Inferior parietal cortex (tissue), 1 donor: ENCODE results near the gene TTC21A.
A peak's percentile ranks its signal among the peaks of the same experiment; 100 is the strongest.
"Not testable (repeated sequence)": the region's sequence is repeated elsewhere in the genome, so short reads cannot be mapped to it uniquely, and the experiment has no call there.

Experiments used
- DNase-seq: peaks from one replicate; pipeline ENCODE4 v3.0.0-alpha.2; 2016; ENCODE audit errors: extremely low spot score

TTC21A gene, protein sequence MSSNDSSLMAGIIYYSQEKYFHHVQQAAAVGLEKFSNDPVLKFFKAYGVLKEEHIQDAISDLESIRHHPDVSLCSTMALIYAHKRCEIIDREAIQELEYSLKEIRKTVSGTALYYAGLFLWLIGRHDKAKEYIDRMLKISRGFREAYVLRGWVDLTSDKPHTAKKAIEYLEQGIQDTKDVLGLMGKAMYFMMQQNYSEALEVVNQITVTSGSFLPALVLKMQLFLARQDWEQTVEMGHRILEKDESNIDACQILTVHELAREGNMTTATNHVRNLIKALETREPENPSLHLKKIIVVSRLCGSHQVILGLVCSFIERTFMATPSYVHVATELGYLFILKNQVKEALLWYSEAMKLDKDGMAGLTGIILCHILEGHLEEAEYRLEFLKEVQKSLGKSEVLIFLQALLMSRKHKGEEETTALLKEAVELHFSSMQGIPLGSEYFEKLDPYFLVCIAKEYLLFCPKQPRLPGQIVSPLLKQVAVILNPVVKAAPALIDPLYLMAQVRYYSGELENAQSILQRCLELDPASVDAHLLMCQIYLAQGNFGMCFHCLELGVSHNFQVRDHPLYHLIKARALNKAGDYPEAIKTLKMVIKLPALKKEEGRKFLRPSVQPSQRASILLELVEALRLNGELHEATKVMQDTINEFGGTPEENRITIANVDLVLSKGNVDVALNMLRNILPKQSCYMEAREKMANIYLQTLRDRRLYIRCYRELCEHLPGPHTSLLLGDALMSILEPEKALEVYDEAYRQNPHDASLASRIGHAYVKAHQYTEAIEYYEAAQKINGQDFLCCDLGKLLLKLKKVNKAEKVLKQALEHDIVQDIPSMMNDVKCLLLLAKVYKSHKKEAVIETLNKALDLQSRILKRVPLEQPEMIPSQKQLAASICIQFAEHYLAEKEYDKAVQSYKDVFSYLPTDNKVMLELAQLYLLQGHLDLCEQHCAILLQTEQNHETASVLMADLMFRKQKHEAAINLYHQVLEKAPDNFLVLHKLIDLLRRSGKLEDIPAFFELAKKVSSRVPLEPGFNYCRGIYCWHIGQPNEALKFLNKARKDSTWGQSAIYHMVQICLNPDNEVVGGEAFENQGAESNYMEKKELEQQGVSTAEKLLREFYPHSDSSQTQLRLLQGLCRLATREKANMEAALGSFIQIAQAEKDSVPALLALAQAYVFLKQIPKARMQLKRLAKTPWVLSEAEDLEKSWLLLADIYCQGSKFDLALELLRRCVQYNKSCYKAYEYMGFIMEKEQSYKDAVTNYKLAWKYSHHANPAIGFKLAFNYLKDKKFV (N-terminal part only)

DNA sequence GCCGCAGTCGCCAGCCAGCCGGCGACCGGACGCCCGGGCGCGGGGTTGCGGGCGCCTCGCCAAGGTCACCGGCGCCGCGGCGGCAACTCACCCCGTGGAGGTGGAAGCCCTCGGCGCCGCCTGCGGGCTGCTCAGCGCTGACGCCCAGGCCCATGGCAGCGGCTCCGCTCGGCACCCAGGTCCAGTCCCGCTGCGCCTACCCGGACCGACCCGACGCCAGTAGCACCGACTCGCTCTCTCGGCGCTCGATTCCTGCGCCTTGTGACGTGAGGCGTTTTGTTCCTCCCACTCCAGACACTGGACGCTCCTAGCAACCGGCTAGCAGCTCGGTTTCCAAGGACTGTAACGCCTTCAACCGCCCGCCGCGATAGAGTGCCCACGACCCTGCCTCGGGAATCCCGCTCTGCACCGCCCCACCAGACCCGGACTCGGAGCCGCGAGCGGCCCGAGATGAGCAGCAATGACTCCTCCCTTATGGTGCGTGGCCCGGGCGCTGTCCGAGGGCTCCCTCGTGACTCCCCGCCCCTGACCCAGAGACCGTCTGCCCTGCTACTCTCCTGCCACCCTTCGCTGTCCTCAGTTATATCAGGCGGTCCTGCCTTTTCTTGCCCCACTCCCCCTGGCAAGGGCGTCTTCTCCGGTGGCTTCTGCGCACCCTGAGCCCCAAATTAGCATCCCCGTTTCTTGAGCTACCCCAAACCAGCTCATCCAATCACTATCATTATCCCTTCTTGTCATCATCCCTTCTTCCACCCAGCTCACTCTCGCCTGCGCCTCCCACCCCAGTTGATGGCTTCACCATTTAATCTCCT, at the start of gene TTC21A, which contains the start of gene GORASP1:
Gene TTC21A (plus strand): TSS at position 293 of the 812 bp plus-strand sequence. CDS start 158 bp downstream, at position 451.
Gene GORASP1 (minus strand): TSS at position 240 of the 812 bp plus-strand sequence. CDS start 86 bp downstream, at position 154.
- DNase-seq: peak; percentile 93

DNA sequence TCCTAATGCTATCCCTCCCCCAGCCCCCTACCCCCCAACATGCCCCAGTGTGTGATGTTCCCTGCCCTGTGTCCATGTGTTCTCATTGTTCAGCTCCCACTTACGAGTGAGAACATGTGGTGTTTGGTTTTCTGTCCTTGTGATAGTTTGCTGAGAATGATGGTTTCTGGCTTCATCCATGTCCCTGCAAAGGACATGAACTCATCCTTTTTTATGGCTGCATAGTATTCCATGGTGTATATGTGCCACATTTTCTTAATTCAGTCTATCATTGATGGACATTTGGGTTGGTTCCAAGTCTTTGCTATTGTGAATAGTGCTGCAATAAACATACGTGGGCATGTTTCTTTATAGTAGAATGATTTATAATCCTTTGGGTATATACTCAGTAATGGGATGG, 46.3 kb upstream of the TTC21A start:
- not testable (repeated sequence) for DNase-seq

DNA sequence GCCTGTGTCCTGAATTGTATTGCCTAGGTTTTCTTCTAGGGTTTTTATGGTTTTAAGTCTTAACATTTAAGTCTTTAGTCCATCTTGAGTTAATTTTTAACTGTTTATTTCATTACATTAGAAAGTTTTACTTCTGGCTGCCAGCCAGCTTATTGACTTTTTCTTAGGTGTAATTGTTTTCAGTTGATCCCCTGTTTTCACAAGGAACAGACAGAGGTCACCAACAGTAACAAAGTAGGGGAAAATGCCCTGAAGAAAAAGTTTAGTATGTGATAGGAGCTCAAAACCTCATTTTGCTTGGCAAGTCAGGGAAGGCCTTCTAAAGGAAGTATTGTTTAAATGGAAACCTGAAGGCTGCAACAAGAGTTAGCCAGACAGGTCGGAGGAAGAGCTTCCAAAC, 45.3 kb upstream of the TTC21A start:
- no peak for DNase-seq

DNA sequence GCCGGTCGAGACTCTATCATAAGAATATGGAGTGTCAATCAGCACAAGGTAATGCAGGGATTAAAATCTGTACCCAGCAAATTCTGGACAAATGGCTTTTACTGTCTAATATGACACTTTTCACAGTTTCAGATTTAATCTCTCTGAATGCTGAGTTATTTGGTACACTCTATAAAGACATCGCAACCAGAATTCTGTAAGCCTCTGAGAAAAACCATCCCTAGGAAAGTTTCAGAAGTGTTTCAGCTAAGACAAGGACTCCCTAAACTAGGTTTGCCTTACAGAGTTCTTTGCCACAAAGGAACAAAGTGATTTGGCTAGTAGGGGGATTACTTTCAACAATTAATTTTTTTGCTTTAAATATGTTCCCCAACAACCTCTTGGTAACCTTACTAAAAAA, 44.3 kb upstream of the TTC21A start:
- no peak for DNase-seq

DNA sequence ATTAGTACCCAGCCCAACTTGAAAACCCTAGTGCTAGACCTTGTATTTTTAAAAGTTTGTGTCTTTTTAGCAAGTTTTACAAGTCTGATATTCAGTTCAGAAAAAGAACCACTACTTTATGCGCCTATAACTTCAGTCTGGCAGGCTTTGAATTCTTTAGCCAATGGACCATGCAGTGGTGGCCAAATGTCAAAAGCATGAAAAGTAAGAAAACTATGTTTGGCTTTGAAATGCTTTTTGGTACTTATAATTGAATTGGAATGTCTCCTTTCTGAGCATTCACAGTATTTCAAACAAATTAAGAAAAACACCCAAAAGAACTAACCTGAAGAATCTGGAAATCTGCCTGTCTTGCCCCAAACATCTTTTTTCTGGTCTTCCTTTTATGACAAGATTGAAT, 42.8 kb upstream of the TTC21A start:
- DNase-seq: no peak

DNA sequence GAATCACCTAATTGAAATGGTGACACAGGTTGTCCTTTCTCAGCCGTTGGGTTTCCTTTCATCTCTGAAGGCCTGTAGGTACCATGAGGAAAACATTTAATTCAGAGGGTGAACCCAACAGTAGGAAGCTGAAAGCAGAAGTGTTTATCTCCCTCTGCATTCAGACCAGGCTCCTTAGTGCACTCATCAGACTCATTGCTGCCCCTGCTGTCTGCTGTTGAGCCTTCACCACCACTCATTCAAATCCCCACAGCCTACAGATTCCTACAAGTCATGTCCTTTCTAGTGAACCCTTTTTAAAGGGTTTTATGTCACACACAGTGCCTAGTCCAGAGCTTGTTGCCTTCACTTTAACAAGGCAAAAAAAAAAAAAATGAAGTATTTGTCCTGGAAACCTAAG, 42.3 kb upstream of the TTC21A start:
- DNase-seq: peak; percentile 33

DNA sequence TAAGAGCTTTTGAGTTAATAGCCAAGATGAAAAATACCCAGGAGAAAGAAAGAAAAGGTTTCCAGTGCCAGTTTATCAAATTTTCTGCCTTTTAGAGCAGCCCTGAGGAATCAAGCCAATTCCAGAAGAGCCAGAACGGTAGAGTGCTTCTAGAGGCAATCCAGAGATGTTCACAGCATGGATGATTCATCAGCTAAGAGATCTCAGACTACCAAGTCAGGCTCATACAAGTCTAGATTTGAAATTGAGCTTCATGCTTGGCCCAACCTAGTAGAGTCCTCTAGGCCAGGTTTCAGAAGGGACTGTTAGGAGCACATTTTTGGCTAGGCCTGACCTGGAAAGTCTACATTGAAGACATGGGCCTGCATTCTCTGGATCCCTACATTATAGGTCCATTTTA, 40.2 kb upstream of the TTC21A start:
- DNase-seq: no peak

DNA sequence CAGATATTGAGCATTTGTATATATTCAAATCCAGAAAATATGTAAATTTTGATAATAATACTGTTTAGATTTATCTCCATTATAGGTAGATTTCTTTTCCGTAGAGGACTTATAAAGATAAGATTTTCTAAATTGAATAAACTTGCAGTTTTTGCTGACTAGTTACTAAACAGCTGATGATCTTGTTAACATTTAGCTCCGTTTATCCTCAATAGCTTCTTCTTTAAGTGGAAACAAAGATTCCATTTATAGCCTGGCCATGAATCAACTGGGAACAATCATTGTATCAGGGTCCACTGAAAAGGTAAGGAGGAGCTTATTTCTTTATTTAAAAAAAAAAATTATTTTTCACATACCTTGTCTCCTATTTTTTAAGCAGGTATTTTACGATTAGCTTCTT, 38.9 kb upstream of the TTC21A start:
- no peak for DNase-seq

DNA sequence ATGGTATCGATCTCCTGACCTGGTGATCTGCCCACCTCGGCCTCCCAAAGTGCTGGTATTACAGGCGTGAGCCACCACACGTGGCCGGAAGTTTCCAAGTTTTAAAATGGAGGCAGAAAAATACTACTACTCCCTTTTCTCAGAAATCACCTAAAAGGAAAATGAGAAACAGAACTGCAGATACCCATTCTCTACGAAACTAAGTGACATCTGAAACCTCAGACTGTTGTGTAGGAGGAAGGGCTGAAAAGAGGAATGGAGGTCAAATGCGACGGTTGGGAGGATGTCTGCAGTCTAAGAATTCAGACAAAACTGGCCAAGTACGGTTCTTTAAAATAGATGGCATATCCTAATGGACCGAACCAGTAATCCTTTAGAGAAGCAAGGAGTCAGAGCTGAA, 31.6 kb upstream of the TTC21A start:
- DNase-seq: no peak

DNA sequence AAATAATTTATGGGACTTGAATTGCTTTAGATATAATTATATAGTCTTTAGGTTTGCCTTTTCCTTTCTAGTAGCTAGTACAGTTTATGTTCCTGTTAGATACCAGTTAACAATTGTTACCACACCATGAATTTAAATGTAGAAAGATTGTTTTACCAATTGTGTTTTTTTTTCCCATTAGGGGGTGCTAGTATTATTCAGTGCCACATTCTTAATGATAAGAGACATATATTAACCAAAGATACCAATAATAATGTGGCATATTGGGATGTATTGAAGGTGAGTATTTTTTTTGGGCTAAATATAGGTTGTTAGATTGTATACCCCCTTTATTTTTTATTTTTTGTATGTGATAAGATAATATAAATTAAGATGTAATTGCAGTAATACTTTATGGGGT, 27.9 kb upstream of the TTC21A start:
- DNase-seq: no peak

DNA sequence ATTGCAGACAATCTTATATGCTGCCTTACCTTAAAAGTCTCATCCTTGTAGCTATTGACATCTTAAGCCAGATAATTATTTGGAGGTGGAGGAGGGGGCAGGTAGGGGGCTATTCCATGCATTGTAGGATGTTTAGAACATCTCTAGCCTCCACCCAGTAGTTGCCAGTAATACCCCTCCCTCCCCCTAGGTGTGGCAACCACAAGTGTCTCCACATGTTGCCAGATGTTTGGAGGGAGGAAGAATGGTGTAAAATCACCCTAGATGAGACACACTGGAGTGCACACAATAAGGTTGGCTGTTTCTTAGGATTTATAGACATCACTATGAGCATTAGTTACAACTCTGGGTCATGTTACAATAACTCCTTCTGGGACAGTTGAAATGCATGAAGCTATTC, 27.5 kb upstream of the TTC21A start:
- no peak for DNase-seq

DNA sequence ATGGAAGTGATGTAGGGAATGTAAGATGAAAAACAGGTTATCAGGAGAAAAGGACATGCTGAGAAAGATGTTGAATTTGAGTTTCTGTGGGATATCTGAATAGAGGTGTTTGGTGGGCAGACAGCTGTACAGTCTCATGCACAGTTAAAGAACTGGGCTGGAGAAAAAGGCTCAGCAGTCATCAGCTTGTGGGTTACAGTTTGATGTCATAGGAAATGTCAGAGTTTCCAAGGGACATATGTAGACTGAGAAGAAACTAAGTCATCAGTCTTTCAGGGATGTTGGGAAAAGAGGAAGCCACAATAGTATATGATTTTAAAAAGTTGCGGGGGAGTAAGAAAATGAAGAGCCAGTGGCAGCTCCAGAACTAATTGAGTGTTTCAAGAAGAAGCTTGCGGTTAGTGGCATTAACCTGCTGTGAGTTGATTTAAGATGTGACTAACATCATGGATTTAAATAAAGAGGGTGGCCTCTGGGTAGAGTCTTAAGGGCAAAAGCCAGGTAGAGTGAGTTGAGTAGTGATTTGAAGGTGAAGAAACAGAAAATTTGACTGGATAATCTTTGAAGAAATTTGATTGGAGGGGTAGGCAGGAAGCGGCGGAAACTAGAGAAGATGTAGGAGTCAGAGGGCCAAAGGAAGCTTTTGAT, 24.7 kb upstream of the TTC21A start:
- no peak for DNase-seq

DNA sequence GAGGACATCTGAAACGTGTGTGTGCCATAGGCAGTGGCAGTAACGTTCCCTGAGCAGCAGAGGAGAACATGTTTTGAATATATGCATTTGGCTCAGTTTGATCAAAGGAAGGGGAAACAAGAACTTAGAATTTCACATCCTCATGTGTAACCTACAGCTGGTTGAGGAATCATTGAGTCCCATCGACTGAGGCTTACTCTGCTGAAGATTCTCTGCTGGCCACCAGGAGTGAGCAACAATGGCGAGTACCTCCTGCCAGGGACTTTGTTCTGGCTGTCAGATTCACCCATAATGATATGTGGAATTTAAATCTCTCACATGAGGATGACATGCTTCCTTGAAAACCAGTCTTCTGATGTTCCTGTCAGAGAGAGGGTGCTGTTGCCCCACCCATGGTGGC, 21.3 kb upstream of the TTC21A start:
- DNase-seq: no peak

DNA sequence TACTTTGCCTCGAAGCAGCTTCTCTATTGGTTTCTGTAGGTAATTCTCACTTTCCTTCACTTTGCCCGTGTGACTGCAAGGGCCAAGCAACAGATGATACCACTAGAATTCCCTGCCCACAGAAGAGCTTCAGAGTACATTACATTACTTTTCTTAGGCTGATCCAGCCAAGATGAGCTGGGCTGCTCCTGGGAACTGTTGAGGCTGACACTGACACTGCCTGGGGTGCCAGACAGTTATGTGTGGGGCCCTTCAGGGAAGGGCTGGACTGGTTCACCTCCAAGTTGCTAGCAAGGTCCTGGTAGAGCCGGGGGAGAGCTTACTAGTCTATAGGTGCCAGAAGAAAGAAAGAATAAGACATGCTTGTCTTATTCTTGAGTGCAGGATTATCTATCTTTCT, 19.0 kb upstream of the TTC21A start:
- no peak for DNase-seq

DNA sequence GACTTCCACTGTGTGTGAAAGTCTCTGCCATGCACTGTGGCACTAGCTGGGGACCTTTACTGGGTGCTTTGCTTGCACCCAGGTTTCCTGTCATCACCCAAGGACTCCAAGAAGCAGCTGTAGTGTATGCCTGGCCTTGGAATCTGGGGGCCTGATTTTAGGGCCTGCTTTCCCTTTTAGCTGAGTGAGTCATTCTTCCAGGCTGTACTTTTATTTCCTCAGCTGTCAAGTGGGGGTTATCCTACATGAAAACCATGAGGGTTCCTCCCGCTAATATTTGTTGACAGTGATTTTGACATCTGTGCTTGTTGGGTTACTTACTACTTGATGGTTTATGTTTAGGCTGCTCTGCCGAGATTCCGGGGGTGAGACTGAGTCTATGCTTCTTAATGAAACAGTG, 18.6 kb upstream of the TTC21A start:
- no peak for DNase-seq

DNA sequence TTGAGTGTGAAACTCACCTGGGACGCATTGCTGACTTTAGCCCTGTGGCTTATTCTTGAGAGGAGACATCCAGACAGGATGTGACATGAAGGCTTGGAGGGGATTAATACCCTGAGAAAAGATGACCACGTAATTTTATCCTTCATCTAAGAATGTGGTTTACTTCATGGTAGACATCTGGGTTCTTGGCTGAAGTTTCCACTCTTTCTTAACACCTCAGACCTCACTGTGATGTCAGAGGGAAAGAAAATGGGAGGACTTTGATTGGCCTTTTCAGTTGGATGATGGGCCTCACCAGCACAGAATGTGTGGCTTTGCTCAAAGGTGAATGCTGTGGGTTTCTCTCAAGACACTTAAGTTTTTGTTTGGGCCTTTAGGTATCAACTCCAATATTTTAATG, 16.6 kb upstream of the TTC21A start:
- no peak for DNase-seq

DNA sequence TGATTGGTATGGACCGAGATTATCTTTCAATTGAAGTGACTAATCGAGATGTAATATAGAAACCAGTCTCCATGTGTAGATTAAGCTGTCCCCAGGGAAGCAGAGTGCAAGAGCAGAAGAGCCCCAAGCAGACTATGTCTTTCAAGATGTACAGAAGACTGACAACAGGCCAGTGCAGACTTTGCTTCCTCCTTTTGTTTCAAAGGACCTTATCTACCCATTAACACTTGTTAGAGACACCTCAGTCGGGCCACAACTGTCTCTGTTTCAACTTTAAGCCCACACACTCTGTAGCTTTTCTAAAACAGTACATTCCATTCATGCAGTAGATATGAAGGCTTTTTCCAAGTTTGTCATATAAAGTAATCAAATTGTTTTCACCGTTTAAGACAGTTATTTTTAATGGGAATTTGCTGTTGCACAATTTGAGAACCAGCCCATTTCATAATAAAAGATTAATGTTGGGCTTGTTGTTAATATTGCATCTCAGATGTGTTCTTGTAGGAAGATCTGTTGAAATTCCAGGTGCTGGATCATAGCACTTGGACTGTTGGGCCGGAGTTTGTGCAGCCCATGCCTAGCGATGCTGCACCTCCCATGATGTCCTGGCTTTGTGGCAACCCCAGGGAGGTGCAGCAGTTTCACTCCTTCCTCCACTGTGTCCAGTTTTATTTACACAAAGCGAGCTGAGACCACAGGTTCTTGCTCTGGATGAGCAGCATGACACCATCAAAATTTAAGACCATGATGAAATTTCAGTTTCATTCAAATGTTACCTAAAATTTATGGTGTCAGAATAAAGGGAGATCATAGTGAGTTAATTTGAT, 12.4 kb upstream of the TTC21A start:
- DNase-seq: no peak

DNA sequence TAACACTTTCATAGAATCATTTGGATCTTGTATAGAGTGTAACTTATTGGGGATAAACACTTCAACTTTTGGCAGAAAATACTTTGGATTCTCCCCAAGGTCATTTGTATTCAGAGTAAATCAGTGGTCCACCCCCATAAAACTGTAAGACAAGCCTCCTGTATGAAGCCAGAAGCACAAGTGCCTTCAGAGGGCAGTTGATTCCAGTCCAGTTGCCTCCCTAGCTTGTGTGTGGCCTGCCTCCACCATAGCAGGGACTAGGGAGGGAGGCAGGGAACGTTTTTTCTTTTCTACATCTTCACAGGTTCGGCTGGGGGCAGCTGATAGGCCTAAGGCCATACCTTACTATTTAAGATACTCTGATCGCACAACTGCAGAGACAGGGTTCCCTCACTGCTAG, 11.7 kb upstream of the TTC21A start:
- DNase-seq: no peak

DNA sequence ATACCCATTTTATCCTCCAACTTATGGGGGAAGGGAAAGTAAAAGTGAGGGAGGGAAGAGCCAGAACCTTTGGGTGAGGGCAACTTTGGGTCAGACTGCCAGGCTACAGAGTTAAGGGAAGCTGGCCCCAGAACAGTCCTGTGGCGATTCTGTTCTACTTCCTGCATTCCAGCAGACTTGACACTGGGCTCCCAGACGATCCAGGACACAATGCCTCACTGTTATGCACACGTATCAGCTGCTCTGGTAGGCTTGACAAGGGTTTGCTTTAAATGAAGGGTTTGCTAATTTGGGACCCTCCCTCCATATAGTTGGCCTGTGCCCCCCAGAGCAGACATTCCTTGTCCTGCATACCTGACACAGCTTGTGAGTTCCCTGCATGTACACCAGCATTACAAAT, 10.7 kb upstream of the TTC21A start:
- peak; percentile 25 for DNase-seq
